IPS-20b (cell line): ENCODE measurements around the gene PRTN3.
"Not testable (repeated sequence)": the region's sequence is repeated elsewhere in the genome, so short reads cannot be mapped to it uniquely, and the experiment has no call there.

ENCODE experiments used
- H3K27ac ChIP-seq: one replicate; pipeline ENCODE4 v1.5.1; 2013; ENCODE audit warnings: low read length
- H3K27me3 ChIP-seq: 2 replicates; pipeline ENCODE4 v1.6.1; 2013; ENCODE audit warnings: mild to moderate bottlenecking, low read length, inconsistent platforms; ENCODE audit not compliant: insufficient read depth
- H3K36me3 ChIP-seq: 2 replicates; pipeline ENCODE4 v1.6.1; 2013; ENCODE audit warnings: low read depth, mild to moderate bottlenecking, inconsistent platforms, low read length, moderate library complexity; ENCODE audit not compliant: insufficient read depth
- H3K4me1 ChIP-seq: 2 replicates; pipeline ENCODE4 v1.6.1; 2013; ENCODE audit warnings: mild to moderate bottlenecking, control low read depth, inconsistent platforms, low read length, moderate library complexity; ENCODE audit not compliant: insufficient read depth
- H3K4me3 ChIP-seq: 2 replicates; pipeline ENCODE4 v1.5.1; 2013; ENCODE audit warnings: mild to moderate bottlenecking, low read length, inconsistent platforms
- H3K9ac ChIP-seq: 2 replicates; pipeline ENCODE4 v1.6.1; 2013; ENCODE audit warnings: low read depth, mild to moderate bottlenecking, inconsistent platforms, low read length, moderate library complexity
- H3K9me3 ChIP-seq: 2 replicates; pipeline ENCODE4 v1.6.1; 2013; ENCODE audit warnings: mild to moderate bottlenecking, low read depth, low read length, inconsistent platforms; ENCODE audit not compliant: insufficient read depth

PRTN3 gene

DNA sequence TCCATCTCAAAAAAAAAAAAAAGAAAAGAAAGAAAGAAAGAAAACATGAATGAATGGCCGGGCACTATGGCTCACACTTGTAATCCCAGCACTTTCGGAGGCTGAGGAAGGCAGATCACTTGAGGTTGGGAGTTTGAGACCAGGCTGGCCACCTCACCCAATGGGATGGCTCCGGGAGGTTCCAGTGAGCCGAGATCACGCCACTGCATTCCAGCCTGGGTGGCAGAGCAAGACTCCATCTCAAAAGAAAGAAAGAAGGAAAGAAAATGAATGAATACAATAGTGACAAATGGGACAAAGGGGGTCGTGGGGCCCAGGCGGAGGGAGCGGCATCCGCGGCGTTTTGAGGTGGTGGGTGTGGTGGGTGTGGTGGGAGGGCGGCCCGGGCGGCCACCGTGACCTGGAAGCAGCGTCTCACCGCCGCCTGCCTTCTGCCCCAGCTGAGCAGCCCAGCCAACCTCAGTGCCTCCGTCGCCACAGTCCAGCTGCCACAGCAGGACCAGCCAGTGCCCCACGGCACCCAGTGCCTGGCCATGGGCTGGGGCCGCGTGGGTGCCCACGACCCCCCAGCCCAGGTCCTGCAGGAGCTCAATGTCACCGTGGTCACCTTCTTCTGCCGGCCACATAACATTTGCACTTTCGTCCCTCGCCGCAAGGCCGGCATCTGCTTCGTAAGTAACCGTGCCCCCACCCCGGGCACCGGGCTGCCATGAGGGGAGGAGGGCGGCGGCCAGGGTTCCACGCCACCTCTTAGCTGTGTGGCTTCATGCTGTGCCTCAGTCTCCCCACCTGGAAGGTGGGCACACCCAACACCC lies 5.1 kb downstream of the PRTN3 start:
- H3K27ac ChIP-seq = no peak overlapping the region
- peaks cover 32% of the 10 kb centered on the region for H3K27me3 ChIP-seq
- H3K9ac ChIP-seq = no peak overlapping the region
- H3K9me3 ChIP-seq = no peaks in the 10 kb centered on the region
- H3K36me3 ChIP-seq = no peaks in the 10 kb centered on the region
- no peaks in the 10 kb centered on the region for H3K4me1 ChIP-seq
- H3K4me3 ChIP-seq = no peak overlapping the region

DNA sequence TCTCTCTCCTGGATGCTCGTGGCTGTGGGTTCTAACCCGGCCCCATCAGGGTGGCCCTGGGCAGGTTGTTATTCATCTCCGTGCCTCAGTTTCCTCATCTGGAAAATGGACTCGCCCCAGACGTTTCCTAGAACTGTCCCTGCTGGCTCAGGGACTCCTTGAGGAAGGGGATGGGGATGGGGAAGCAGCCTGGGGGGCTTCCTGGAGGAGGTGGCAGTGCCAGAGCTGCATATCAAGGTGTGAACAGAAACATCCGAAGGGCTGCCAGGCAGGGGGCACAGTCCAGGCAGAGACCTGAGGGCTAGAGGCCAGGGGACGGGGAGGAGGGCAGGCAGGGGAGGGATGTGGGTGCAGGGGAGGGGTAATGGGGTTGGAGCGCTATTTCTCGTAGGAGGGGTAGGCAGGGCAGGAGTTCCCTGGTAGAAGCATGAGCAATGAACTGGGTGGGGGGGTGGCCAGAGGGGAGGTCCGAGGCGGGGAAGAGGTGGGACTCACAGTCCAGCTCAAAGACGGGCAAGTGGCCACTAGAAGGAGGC lies 7.7 kb downstream of the PRTN3 start:
- Histone ChIP-seq H3K9ac (no peak overlapping the region), H3K4me1 (no peaks in the 10 kb centered on the region), H3K9me3 (no peaks in the 10 kb centered on the region), H3K4me3 (no peak overlapping the region), H3K36me3 (no peaks in the 10 kb centered on the region), H3K27me3 (peaks cover 16% of the 10 kb centered on the region), H3K27ac (no peak overlapping the region)

DNA sequence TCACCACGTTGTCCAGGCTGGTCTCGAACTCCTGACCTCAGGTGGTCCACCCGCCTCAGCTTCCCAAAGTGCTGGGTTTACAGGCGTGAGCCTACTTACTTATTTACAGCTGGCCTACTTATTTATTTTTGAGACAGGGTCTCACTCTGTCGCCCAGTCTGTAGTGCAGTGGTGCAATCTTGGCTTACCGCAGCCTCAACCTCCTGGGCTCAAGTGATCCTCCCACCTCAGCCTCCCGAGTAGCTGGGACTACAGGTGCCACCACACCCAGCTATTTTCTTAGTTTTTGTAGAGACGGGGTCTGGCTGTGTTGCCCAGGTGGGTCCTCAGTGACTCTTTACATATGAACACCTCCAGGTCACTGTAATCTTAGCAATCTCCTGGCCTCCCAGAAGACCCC lies 8.4 kb downstream of the PRTN3 start:
- H3K27me3 ChIP-seq = peaks cover 10% of the 10 kb centered on the region
- H3K36me3 ChIP-seq, H3K4me3 ChIP-seq, H3K27ac ChIP-seq, H3K9ac ChIP-seq, H3K4me1 ChIP-seq, H3K9me3 ChIP-seq: not testable (repeated sequence)

DNA sequence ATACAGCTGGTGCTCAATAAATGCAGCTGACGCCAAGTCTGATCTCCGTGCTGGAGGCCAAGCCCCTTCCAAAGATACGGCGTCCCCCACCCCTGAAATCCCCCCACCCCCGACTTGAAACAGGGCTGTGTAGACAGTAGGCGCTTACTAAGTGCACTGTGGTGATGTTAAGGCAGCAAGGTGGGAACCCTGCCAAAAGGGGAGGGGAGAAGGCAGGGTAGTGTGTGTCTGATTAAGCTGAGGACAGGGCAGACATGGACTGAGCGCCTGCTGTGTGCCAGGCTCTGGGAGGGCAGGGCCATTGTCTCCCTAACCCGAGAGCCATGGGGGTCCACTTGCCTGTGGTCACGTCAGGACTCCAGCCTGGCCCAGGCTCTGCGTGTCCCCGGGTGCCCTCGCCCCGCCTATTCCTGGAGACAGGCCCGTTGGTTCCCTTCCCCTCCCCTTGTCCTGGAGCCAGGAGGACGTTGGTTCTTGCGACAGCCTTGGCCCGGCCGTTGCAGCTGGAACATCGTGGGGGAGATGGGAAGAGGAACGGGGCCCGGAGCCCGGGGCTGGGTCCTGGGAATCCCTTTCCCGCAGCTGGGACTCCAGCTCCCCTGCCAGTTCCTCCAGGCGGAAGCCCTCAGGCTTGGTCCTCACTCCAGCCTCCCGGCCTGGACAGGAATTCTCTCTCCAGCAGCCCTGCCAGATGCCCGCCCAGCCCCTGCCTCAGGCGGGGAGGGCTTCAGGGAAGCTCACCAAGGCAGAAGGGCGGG lies 9.6 kb downstream of the PRTN3 start:
- H3K27ac ChIP-seq = no peak overlapping the region

GRCh38 chr19:850979-851335 lies 10.2 kb downstream of the PRTN3 start:
- no peak overlapping the region for H3K9ac ChIP-seq
- no peak overlapping the region for H3K27ac ChIP-seq
- no peaks in the 10 kb centered on the region for H3K9me3 ChIP-seq
- H3K36me3 ChIP-seq = no peaks in the 10 kb centered on the region
- no peaks in the 10 kb centered on the region for H3K4me1 ChIP-seq
- H3K4me3 ChIP-seq = no peak overlapping the region
- no peaks in the 10 kb centered on the region for H3K27me3 ChIP-seq

More for the DNA sequence above, 9.6 kb downstream of the PRTN3 start:
- no peaks in the 10 kb centered on the region for H3K36me3 ChIP-seq
- no peak overlapping the region for H3K4me3 ChIP-seq
- H3K4me1 ChIP-seq = no peaks in the 10 kb centered on the region
- no peaks in the 10 kb centered on the region for H3K27me3 ChIP-seq
- H3K9ac ChIP-seq = no peak overlapping the region
- no peaks in the 10 kb centered on the region for H3K9me3 ChIP-seq

- H3K9me3 ChIP-seq = no peaks in the 10 kb centered on the region
- H3K9ac ChIP-seq = no peak within 1 kb of the TSS
- no peaks in the 10 kb centered on the region for H3K27me3 ChIP-seq
- H3K36me3 ChIP-seq = no peaks in the 10 kb centered on the region
- H3K4me3 ChIP-seq = no peak within 1 kb of the TSS
- H3K27ac ChIP-seq = no peak within 1 kb of the TSS
- H3K4me1 ChIP-seq = no peaks in the 10 kb centered on the region
Observed at GRCh38 chr19:852136-853013, 11.6 kb downstream of the PRTN3 start, which contains the start of gene ELANE. TSS of gene ELANE (plus strand) at chr19:852303. CDS start at chr19:852329, 26 bp downstream.

DNA sequence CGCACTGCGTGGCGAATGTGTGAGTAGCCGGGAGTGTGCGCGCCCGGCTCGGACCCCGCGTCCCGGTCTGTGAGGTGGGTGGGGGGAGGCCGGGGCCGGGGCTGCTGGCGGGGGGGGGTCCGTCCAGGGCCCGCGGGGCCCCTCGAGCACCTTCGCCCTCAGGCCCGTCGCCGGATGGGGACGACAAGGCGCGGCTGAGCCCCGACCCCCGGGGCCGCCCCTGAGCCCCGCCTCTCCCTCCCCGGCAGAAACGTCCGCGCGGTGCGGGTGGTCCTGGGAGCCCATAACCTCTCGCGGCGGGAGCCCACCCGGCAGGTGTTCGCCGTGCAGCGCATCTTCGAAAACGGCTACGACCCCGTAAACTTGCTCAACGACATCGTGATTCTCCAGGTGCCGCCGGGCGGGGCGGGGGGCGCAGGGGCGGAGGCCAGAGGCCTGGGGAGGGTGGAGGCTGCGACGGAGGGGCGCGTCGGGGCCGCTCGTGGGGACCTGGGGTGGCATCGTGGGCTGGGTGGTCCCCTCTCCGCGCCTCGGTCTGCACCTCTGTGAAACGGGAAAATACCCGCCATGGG lies 12.3 kb downstream of the PRTN3 start:
- H3K27me3 ChIP-seq = no peaks in the 10 kb centered on the region
- H3K9me3 ChIP-seq = no peaks in the 10 kb centered on the region
- no peaks in the 10 kb centered on the region for H3K36me3 ChIP-seq
- H3K27ac ChIP-seq = no peak overlapping the region
- H3K4me3 ChIP-seq = no peak overlapping the region
- no peak overlapping the region for H3K9ac ChIP-seq
- no peaks in the 10 kb centered on the region for H3K4me1 ChIP-seq

GRCh38 chr19:853614-854220 lies 12.9 kb downstream of the PRTN3 start:
- H3K9ac ChIP-seq, H3K27me3 ChIP-seq, H3K27ac ChIP-seq, H3K4me1 ChIP-seq, H3K9me3 ChIP-seq, H3K36me3 ChIP-seq, H3K4me3 ChIP-seq: not testable (repeated sequence)

- Histone ChIP-seq H3K4me1 (no peaks in the 10 kb centered on the region), H3K4me3 (no peak overlapping the region), H3K9ac (no peak overlapping the region), H3K36me3 (no peaks in the 10 kb centered on the region), H3K27me3 (peaks cover 14% of the 10 kb centered on the region), H3K27ac (no peak overlapping the region), H3K9me3 (no peaks in the 10 kb centered on the region)
Observed at GRCh38 chr19:854549-854948, 13.8 kb downstream of the PRTN3 start.

GRCh38 chr19:855142-855541 lies 14.3 kb downstream of the PRTN3 start:
- Histone ChIP-seq H3K36me3 (no peaks in the 10 kb centered on the region), H3K27me3 (peaks cover 20% of the 10 kb centered on the region), H3K9ac (no peak overlapping the region), H3K27ac (no peak overlapping the region), H3K4me3 (no peak overlapping the region), H3K4me1 (no peaks in the 10 kb centered on the region), H3K9me3 (no peaks in the 10 kb centered on the region)
